NOMO-1 (cell line): ENCODE data around the gene ANO7.

ENCODE experiments used
- DNase-seq, 2 experiments: peaks; one replicate each; lab custom pipeline; 2025; ENCODE audit not compliant: unreplicated experiment in 2 of 2; lab: John Stamatoyannopoulos, UW

Gene ANO7

DNA sequence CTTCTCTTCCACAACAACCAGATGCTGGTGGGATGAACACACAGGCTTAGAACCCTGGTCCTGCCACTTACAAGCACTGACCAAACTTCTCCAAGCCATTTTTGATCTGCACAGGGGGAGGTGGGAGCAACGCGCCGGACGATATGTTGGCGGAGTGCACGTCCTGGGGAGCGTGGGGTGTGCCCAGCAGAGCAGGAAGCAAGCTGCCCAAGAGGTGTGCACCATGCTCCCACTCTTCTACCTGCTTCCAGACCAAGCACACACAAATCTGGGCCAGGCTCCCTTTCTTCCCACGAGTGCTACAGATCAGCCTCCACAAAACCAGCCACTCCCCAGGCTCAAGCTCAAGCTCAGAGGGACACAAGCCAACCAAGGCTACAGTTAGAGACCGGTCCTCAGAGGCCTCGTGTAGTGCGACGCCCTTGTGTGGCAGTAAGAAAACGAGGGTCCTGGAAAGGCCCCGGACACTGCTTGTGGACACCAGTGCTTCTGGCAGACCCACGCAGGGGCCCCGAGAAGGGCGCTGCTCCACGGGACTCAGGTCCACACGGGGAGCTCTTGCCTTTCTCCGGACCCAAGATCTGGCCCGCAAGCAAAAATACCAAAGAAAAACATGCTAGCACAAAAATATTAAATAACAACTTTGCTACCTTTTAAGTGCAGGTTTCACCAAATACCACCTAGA, 52.0 kb downstream of the ANO7 start:
- DNase-seq, result no peak

DNA sequence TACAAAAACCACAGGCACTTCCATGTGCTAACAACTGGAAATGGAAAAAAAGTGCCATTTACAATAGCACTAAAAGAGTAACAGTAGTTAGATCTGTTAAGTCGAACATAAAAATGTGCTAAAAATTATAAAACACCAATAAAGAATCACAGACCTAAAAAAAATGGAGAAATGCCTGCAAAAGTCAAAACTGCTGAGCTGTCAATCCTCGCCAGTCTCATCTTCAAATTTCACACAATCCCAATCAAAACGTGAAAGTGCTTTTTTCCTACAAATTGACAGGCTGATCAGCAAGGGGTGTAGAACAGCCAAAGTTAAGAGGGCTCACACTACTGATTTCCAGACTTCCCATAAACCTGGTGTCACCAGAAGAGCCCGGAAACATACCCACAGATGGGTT, 53.2 kb downstream of the ANO7 start:
- no peak for DNase-seq

DNA sequence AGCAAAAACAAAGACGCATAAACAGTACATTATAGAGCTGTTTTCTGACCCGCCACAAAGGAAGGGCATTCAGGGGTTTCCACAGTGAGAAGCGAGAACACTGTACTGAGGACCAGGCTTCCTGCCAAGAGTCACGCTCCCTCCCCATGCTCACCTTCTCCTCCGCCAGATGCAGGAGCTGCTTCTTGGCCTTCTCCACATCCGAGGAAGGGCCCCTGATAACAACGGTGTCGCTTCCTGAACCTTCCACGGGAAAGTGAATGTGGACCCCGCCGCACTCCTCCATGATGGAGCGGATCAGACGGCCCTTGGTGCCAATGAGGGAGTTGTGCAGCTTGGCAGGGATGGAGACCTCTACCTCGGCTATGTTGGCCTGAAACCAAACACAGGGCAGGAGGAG, 53.8 kb downstream of the ANO7 start:
- DNase-seq, result no peak

DNA sequence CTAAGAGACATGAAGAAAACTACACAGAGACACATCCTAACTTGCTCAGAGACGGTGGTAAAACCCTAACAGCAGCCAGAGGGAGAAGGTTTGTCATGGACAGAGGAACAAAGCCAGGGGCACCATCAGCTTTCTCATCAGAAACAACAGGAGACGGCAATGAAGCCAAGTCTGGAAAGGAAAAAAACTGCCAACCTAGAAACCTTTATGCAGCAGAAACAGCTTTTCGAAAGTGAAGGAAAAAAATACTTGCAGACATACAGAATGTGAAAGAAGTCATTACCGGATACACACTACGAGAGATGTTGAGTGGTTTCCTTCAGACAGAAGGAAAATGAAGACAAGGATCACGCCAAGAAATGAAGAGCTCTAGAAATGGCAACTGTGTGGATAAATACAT, 55.9 kb downstream of the ANO7 start:
- DNase-seq, result no peak

DNA sequence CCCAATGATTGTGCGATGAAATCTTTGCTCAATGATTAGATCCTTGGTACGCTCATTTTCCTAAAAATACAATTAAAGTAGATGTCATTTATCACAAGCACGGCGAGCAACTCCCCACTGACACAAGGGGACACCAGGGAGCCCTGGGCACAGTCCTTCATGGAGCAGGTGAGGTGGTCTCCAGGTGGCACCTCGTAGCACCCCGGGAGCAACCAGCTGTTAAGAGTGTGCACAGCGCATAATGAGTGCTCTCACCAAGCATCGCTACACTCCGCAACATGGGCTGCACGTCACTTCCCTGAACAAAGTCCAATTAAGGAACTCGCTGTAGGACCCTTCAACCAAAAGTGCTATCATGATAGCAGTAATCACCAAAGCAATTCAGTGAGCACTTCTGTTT, 59.8 kb downstream of the ANO7 start:
- DNase-seq, result no peak

DNA sequence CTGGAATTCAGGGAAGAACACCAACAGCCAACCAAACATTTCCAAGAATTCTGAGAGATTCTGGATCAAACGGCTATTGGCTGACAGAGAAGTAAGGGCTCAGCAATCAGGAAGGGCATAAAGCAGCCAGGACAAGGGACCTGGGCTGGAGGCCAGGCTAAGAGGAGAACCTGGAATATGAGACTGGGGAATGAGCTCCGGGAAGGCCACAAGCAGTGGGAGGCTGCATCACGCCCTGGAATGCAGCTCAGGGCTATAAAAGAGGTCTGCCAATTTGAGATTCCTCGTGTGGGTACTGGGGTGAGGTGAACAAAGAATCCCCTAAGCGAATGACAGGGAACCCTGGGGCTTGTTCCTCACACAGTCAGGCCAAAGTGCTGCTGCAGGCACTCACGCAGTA, 60.4 kb downstream of the ANO7 start:
- no peak for DNase-seq

DNA sequence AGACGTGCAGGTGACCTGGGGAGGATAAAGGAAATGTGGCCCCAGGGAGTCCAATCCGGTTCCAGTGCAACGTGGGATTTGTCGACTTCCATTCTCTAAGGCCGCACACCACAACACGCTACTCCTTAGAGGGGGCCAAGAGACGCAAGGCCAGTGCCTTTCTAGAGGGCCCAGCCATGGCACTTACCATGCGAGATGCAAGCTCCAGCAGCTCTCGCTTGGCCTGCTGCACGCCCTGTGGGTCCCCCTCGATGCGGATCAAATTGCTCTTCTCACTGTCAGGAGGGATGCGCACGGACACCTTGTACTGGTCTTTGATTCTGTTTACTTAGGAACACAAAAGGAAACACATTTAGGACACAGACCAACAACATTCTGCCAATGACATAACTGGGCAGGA, 61.2 kb downstream of the ANO7 start:
- no peak for DNase-seq

DNA sequence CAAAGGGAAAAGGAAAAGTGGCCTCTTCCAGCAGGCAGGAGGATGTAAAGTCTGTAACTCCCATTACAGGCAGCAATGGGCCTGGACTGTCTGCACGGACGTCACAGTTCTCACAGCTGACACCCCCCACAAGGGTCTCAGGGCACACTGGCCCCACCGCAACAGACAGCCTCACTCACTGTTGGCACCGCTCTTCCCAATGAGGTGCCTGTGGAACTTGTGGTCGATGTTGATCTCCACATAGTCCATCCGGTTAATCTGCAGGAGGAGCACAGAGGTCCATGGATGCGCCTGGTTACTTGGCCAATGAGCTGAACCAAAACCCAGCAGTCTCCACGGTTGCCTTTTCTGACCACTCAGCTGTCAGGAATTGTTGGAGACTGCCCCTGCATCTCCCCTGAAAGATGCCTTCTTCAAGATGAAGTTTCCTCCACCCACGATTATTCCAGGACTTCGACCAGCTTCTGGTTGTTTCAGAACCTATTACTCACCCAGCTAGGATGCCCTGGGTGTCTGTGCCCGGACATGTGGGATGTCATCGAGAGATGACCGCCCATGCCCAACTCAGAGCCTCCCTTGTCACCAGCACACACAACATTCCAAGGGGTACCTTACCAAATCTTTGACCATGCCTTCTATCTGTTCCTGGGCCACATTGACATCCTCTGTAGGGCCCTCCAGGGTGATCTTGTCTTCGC, 64.5 kb downstream of the ANO7 start:
- no peak for DNase-seq

DNA sequence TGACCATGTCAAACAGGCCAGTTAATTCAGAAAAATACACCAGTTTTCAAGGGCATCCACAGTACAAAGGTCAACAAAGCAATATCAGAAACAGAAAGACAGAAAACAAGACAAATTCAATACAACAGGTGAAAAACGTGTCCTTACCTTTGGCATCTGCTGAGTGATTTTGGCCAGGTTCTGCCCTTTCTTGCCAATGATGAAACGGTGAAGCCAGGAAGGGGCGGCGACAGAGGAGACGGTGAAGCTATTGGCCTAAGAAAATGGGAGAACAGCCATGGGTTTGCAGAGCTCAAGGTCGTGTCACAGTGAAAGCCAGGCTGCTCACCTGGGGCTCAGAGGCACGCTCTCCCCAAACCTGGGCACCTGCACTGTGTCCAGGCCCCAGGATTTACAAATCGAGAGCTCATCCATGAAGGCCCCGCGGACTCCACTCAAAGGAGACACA, 66.5 kb downstream of the ANO7 start:
- DNase-seq, result no peak

DNA sequence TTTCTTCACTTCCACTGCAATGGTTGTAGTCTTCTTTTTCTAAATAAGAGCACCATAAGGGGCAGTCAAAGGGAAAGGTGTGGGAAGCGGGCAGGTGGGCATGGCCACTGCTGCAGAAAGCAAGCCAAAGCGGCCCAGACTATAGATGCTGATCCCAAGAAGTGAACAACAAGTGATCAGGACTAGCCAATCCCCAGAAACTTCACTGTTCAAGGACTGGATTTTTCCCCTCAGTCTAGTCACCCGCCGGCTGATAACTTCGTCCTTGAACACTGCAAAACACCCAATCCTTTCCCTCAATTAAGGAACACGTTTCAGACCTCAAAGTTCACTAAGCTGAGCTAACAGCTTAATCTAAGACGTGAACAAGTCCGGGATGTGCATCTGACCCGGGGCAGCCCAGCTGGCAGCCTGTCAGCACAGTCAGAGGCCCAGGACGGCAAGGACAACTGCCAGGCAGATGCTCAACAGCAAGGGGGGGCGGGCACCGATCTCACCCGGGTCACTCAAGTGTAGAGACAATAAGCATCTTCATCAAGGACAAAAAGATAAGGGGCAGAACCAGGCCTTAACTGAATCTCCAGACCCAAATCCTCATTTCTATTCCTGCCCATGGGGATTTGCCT, 67.2 kb downstream of the ANO7 start:
- DNase-seq, result no peak

DNA sequence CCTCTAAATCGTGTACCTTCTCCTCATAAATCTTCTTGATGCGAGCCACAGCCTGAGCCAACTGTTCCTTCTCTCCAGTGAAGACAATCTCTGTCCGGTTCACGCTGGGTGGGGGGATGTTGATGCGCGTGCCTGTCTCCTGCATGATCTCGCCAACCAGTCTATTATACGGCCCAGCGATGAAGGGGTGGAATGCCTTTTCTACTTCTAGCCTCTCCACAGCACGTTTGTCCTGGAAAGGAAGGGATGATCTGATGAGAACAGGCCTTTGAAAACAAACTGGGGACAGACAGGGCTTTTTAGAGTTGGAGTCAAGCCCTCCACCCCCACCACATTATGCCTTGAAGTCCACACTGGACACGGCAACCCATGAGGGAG, 67.7 kb downstream of the ANO7 start:
- no peak for DNase-seq

DNA sequence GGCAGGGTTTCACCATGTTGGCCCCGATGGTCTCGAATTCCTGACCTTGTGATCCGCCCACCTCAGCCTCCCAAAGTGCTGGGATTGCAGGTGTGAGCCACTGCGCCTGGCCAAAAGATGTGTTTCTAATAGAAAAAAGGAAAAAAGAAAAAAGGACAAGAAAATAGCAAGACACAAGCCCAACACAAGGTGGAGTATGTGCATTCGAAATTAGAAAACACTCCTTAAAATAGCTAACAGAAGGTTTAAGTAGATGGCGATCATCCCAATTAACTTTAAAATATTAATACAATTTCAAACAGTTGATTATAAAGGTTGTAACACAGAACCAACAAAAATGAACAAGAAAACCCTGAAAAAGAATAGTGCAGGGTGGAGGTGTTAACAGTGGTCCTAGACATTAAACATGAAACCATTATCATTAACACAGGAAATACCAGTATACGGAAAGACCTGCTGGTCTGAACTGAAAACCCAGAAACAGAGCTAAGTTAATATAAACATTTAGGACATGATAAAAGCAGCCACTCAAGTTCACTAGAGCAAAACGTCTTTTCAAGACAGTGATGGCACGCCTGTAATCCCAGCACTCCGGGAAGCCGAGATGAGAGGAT, 69.0 kb downstream of the ANO7 start:
- no peak for DNase-seq

DNA sequence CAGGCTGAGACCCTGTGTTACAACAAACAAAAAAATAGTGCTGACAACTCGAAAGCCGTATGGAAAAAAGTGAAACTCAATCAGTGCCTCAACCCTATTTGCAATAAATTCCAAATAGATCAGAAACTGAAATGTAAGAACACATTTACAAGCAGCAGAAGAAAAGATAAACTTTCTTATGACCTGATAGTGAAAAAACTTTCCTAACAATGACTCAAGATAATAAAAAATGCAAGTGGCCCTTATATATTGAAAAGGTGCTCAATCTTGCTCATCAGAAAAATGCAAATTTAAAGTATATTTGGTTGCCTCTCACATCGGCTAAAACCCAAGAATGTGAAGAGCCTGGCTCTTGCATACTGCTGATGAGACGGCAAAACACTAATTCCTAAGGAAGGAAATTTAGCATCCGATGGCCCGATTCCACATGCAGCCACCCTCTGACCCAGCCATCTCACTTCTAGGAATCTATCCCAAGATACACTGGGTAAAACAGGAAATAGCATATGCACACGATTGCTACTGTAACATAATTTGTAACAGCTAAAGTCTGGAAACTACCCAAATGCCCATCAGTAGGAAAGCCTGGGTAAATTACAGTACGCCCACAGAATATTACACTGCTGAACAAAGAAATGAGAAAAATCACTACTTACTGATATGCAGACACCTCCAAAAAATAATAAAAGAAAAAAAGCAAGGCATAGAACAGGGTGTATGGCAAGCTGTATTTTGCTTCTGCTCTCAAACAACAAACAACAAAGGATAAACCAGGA, 70.2 kb downstream of the ANO7 start:
- no peak for DNase-seq

DNA sequence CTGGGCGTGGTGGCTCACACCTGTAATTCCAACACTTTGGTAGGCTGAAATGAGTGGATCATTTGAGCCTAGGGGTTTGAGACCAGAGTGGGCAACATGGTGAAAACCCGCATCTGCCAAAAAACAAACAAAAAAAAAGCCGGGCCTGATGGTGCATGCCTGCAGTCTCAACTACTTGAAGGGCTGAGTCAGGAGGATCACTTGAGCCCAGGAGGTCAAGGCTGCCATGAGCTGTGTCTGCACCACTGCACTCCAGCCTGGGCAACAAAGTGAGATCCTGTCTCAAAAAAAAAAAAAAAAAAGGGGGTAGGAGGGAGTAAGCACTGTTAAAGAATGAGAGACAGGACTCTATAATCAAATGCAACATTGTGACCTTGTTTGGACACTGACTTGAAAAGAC, 72.4 kb downstream of the ANO7 start:
- no peak for DNase-seq

DNA sequence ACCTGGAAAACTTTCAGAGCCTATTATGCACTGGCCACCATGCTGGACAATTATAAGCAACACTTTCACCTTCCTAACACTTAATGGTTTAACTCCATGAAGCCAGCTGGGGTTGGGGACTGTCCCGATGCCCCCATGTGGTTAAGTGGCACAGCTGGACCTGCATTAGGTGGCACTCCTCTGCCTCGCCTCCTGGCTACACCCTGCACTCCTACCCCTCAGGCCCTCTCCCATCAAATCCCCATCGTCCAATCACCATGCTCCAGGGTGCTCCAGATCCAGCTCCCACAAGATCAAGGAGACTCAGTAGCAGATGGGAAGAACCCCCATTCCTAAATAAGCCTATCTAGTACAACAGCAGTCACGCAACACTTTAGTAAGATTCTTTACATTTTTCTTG, 73.2 kb downstream of the ANO7 start:
- no peak for DNase-seq

DNA sequence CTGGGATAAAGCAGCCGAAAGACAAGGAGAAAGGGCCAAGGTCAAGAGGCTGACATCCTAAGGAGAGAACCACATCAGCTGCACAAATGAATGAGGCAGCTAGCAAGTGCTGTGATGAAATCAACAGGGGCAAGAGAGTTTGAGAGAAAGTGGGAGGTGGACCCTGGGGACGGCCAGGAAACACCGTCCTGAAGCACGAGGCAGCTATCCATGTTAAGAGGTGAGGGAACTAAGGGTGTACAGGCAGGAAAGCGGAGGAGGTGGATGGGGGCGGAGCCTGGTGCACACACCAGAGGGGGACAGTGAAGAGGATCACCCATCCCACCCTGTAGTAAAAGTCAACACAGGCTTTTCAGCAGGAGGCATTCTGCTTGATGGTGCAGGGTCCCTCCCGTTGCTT, 74.6 kb downstream of the ANO7 start:
- DNase-seq, result no peak

DNA sequence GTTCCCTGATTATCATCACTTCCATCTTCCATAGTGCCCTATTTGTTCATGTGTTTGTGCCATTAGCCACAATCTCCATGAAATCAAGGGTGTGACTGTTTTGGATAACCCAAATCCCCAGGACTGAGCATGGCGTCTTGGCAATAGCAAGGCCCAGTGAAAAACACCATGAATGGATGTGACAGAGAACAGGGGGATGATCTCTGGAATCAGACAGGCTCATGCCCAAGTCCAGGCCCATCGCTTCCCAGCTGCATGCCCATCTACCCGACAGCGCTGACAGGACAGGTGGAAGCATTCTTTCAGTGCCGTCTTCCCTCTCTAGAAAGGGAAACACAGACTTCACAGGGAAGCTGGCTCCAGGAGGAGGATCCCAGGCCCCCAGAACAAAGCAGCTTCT, 77.0 kb downstream of the ANO7 start:
- DNase-seq, result no peak

DNA sequence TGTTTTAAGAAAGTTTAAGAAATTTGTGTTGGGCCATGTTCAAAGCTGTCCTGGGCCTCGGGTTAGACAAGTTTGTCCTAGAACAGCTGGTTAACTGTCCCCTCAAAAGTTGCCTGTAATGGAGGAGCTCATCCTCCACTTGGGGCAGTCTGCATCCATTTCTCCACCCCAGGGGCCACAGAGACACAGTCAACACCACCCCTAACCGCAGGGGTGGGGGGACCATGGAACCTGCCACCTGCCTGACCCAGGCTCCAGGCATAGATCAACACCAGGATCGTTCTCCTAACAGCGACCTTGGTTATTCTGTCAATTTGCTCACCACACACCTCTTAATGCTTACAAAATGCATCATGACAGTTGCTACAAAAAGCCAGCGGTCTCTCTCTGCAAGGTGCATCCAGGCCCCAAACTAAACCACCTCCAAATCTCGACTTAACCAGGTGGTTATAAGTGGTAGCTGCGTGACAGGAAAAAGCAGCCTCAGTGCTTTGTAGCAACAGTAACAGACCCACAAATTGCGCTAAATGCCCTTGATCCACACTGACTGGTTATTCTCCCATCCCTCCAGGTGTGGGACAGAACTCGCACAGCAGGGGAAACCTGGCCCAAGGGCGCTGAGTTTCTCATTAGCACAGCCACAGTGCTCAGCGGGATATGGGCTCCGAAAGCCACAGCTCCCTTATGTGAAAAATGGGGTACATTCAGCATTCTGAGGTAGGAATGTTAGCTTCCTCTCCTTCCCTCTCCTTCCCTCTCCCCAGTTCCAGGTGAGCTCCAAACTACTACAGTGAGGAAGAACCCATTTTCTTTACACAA, 79.0 kb downstream of the ANO7 start:
- DNase-seq, result no peak

DNA sequence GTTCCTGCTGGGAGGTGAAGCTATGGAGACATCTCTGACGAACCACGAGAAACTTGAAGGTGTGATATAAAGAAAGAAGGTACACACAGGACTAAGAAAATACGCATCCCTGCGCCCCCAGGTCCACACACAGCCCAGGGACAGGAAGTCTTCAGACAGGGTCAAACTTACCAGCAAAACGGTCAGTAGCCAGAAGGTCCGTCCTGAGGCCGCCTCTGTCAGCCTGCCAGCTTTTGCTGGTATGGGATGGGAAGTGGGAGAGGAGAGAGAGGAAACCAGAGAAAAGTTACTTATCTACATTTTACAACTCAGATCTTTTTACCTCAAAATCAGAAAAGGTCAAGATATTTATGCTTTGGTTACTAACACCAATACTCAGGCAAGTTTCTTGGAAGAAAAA, 79.8 kb downstream of the ANO7 start:
- no peak for DNase-seq

DNA sequence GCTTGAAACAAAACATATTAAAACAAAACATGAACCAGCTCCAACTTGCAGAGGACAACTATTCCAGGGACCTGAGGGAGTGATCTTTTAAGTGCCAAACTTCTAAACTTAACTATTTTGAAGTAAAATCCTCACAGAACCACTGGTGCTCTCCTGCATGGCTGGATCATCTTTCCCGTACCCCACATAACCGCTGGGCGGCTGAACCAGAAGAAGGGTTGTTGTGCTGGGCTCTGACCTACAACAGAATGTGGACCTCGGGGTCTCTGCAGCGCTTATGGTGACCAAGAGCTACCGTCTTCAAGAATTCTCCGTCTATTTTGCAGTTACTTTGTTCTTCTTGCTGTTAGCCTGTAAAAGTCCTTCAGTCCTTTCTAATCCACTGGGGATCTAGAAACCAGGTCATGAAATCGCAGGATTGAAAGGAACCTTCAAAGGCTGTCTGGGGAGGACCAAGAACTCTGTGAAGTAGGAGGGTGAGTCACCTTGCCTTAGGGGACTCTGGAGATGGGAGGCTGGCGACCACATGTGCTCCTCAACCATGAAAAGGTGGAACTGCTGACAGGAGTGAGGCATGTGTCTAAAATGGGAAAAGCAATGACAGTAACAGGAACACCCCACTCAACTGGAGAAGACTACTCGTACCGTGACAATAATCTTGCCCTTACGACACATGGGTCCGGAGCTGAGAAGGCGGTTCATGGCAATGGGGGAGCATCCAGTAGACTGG, 80.4 kb downstream of the ANO7 start:
- no peak for DNase-seq
